Measurements from ENCODE around the gene ARHGEF4. TPM values are rescaled to one million over a fixed set of nuclear protein-coding genes. Genes with fewer than 3 reads are reported as not detected.

Gene ARHGEF4
- total RNA-seq, 1 experiment from 2014 or later = 0.06 TPM

DNA sequence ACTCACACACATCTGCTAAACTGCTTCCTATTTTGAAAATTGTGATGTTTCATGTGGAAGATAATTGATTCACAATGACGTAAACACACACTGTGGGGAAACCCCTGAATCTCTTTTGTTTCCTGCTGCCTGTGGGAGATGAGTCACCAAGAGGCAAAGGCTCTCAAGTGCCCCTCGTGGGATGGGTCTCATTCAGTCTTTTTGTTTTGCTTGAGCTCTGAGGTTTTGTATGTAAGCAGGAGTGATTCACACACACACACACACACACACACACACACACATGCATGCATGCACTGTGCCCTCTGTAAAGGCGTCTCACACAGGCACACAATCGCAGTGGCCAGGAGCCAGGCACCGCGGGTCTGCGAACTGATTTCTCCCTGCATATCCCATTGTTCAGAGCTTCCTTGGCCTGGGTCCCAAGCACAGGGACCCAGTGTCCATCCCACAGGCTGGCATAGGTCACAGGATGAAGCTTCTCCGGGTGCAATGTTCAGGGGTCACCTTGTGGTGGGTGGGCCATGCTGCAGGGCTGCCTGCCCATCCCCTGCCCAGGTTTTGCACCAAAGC is 12.1 kb upstream of the ARHGEF4 start:
- Histone ChIP-seq H3K27me3 (peaks cover 13% of the 10 kb centered on the region; the same call in 1 of the 2 replicates), H3K9me3 (replicated peaks) (no peaks in the 10 kb centered on the region), H3K36me3 (no peaks in the 10 kb centered on the region), H3K4me3 (no peak overlapping the region), H3K4me1 (no peaks in the 10 kb centered on the region), H3K27ac (no peak overlapping the region)
- DNase-seq = peak; percentile 19 to 23

DNA sequence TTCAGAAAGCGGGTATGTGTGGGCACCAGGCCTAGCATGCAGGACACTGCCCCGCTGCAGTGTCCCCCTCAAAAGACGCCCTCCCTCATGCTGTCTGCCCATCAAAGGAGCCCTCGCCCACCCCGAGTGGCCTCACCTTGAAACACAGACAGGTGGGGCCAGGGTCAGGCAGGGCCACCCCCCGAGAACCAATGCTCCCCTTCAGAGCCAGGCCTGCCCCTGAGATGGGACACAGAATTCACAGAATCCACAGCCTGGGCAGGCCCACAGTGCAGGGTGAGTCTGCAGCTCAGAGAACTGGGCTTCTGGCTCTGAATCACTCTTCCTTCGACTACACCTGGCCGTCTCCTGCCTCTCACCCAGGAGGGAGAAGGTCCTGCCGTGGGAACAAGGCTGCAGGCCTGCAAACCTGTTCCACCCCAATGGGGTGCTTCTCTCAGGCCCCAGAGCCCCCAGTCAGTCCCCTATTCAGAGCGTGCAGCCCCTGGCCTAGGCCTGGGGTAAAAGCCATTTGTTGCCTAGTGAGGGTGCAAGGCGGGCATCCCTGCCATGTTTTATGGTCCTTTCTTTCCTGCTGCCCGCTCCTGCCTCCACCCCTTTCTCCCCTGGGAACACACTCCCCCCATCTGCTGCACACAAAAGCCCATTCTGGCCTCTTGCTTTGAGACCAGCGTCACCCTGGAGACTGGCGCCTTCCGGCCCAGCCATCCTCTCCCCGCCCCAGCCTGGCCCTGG is 11.3 kb upstream of the ARHGEF4 start:
- no peak overlapping the region for H3K27ac ChIP-seq
- H3K9me3 ChIP-seq (replicated peaks) = no peaks in the 10 kb centered on the region
- no peaks in the 10 kb centered on the region for H3K36me3 ChIP-seq
- no peaks in the 10 kb centered on the region for H3K4me1 ChIP-seq
- no peak overlapping the region for H3K4me3 ChIP-seq
- DNase-seq = no peak
- 0 out of 2 replicates have a peak, but pooled peaks cover 6% of the 10 kb centered on the region for H3K27me3 ChIP-seq

DNA sequence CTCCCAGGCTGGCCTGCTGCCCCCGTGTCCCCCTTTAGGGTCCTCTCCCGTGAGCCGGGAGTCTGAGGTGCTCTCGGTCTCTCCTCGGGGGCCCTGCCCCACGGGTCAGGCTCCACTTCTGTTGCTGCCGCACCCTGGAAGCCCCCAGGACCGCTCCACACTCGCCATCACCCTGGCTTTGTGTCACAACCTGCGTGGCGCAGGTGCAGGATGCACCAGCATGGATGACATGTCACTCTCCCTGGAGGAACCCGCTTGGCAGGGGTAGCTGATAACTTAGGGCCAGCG is 10.8 kb upstream of the ARHGEF4 start:
- DNase-seq = no peak
- Histone ChIP-seq H3K27me3 (0 out of 2 replicates have a peak, but pooled peaks cover 6% of the 10 kb centered on the region), H3K4me3 (no peak overlapping the region), H3K36me3 (no peaks in the 10 kb centered on the region), H3K4me1 (no peaks in the 10 kb centered on the region), H3K27ac (no peak overlapping the region), H3K9me3 (replicated peaks) (no peaks in the 10 kb centered on the region)

DNA sequence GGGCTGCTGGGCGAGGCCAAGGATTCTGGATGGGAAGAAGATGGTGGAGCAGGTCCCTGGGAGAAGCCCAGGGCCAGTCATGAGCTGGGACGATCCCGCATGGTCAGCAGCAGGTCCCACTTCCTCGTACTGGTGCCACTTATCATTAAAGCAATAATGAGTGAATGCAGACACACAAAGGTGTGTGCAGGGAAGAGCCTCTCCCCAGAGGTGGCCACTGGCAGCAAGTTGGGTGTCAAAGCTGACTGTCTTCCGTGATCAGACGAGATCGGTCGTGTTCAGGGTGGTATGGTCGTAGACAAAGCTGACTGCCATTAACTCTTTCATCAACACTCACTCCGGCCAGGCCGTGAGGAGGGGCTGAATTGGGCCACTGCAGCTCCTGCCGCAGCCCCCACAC is 10.3 kb upstream of the ARHGEF4 start:
- Histone ChIP-seq H3K4me1 (no peaks in the 10 kb centered on the region), H3K4me3 (no peak overlapping the region), H3K27me3 (0 out of 2 replicates have a peak, but pooled peaks cover 6% of the 10 kb centered on the region), H3K9me3 (replicated peaks) (no peaks in the 10 kb centered on the region), H3K27ac (no peak overlapping the region), H3K36me3 (no peaks in the 10 kb centered on the region)
- no peak for DNase-seq

DNA sequence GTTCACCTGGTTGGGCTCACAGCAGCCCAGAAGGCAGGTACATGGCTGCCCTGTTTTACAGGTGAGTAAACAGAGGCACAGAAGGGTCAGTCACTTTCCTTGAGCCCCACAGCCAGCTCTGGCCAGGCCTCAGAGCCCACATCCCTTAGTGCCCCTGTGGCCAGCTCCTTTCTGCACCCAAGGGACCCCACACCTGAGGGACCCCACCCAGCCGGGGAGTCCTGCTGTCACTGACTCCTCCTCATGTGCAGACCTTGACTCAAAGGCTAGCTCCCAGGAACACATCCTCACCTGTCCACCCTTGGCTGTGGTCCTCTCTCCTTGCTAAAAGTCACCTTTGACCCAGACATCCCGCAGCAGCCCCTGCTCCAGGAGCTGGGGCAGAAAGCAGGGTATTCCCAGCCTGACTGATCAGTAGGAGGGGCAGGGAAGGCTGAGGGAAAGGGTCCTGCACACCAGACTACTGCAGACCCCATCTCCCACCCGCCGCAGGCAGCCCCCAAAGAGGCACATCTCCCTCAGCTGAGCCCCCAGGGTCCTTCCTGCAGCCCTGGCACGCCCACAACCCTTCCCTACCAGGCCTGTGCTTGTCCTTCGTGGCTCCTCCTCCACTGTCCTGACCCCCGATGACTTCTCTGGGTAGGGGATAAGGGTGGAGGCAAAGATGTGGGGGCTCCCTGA is 9.8 kb upstream of the ARHGEF4 start:
- H3K4me1 ChIP-seq = no peaks in the 10 kb centered on the region
- H3K27me3 ChIP-seq = 0 out of 2 replicates have a peak, but pooled peaks cover 6% of the 10 kb centered on the region
- DNase-seq = no peak
- H3K27ac ChIP-seq = no peak overlapping the region
- no peaks in the 10 kb centered on the region for H3K36me3 ChIP-seq
- H3K4me3 ChIP-seq = no peak overlapping the region
- H3K9me3 ChIP-seq (replicated peaks) = no peaks in the 10 kb centered on the region

DNA sequence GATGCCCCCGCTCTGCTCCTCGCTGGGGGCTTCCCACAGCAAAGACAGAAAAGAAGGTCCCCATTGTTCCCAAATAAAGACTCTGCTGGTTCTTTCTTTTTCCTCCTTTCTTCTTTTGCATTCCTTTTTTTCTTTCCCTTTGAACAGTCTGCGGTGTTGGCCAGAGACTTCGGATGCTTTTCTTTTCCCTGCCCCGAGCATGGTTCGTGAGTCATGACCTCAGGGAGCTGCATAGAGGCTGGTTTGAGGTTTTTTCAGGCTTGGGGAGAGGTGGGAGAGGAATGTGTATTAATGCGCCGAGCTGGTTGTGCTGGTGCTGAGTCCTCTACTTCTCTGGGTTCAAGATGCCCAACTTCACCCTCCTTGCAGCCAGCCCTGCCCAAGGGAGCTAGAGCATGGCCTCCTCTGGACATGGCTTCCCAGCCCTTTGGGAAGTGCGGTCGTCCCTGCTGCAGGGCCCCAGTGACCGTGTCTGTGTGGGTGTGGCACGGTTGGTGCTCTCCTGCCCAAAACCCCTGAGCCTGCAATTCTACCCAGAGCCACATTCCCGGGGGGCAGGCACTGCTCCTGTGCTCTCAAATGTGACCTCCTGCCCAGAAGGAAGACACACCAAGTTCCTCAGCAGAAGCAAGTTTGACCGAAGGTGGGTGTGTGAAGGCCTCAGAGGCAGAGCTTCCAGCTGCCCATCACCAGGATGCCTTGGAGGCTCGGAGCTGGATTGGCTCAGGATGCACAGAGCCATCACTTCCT is 9.0 kb upstream of the ARHGEF4 start:
- 0 out of 2 replicates have a peak, but pooled peaks cover 6% of the 10 kb centered on the region for H3K27me3 ChIP-seq
- H3K4me1 ChIP-seq = no peaks in the 10 kb centered on the region
- no peaks in the 10 kb centered on the region for H3K9me3 ChIP-seq (replicated peaks)
- DNase-seq = no peak
- H3K36me3 ChIP-seq = no peaks in the 10 kb centered on the region
- H3K4me3 ChIP-seq = no peak overlapping the region
- no peak overlapping the region for H3K27ac ChIP-seq

DNA sequence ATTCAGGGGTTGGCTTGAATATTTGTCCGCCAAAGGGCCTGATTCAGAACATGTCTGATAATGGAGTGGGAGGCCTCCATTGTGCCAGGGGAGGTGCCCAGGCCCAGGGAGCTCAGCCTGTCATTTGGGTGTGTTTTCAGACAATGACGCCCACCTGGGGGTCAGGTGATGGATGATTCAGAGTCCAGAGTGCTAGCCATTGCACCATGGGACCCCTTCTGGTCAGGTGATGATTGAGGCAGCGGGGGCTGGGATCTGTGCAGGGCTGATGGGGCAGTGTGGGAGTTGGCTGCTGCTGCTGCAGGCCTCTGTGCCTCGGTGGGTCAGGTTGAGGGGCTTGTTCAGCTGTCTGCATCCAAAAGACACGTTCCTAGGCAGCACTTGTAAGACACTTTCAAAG is 8.3 kb upstream of the ARHGEF4 start:
- Histone ChIP-seq H3K4me3 (no peak overlapping the region), H3K27me3 (0 out of 2 replicates have a peak, but pooled peaks cover 6% of the 10 kb centered on the region), H3K36me3 (no peaks in the 10 kb centered on the region), H3K4me1 (no peaks in the 10 kb centered on the region; the same call in 1 of the 2 replicates), H3K27ac (no peak overlapping the region), H3K9me3 (replicated peaks) (no peaks in the 10 kb centered on the region)
- no peak for DNase-seq

DNA sequence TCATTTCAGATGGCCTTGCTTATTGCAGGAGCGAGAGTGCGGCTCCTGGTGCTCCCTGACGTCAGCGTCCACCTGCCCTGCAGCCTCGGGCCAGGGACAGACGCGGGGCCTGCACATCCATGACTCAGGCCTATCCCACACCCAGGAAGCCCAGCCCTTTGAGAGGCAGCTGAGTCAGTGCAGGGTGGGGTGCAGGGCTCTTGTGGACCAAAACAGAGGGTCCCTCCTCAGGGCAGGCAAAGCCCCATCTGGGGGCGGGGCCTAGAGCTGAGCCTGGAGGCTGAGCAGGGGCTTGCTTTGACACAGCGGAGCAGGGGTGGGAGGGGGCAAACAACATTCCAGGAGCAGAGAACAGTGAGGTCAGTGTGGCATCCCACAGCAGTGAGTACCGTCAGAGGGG is 7.7 kb upstream of the ARHGEF4 start:
- H3K27ac ChIP-seq = no peak overlapping the region
- H3K4me1 ChIP-seq = no peaks in the 10 kb centered on the region; the same call in 1 of the 2 replicates
- 0 out of 2 replicates have a peak, but pooled peaks cover 6% of the 10 kb centered on the region for H3K27me3 ChIP-seq
- no peak overlapping the region for H3K4me3 ChIP-seq
- DNase-seq = no peak
- H3K36me3 ChIP-seq = no peaks in the 10 kb centered on the region
- no peaks in the 10 kb centered on the region for H3K9me3 ChIP-seq (replicated peaks)

DNA sequence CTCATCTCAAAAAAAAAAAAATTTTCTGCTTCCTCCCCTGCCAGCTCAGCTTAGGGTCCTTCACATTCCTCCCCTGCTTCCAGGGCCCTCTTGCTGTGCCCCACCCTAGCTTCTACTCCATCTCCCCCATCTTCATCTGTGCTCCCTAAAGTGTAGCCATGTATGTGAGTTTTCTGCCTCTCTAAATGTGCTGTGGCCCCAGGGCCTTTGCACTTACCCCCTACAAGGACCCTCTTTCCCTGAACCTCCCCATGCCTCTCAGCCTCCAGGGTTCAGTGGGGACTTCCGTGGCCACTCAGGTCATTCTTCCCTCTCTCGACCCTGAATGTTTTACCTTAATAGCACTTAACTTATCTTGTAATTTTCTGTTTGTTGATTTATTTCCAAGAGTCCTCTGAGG is 6.2 kb upstream of the ARHGEF4 start:
- H3K4me1 ChIP-seq = peaks cover 3% of the 10 kb centered on the region; the same call in 1 of the 2 replicates
- H3K36me3 ChIP-seq = no peaks in the 10 kb centered on the region
- 0 out of 2 replicates have a peak, but pooled peaks cover 6% of the 10 kb centered on the region for H3K27me3 ChIP-seq
- no peaks in the 10 kb centered on the region for H3K9me3 ChIP-seq (replicated peaks)
- DNase-seq = no peak
- H3K4me3 ChIP-seq = no peak overlapping the region
- H3K27ac ChIP-seq = no peak overlapping the region

DNA sequence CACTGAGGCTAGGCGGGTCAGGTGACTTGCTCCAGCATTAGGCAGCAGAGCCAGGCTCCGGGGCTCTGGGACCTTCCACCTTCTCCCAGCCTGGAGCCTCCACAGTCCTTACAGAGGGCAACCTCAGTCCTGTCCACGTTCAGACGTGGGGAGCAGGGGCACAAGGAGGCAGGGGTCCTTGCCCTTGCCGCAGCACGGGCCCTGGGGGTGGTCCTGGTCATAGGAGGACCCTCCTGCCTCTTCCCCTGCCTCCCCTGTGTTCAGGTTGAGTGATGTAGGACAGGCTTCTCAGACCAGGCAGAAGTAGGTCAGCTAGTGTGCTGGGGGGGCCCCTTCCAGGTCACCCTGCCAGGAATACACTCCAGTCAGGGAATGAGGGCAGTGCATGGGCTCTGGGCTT is 5.4 kb upstream of the ARHGEF4 start:
- H3K4me1 ChIP-seq = peaks cover 3% of the 10 kb centered on the region; the same call in 1 of the 2 replicates
- no peak for DNase-seq
- H3K27ac ChIP-seq = no peak overlapping the region

DNA sequence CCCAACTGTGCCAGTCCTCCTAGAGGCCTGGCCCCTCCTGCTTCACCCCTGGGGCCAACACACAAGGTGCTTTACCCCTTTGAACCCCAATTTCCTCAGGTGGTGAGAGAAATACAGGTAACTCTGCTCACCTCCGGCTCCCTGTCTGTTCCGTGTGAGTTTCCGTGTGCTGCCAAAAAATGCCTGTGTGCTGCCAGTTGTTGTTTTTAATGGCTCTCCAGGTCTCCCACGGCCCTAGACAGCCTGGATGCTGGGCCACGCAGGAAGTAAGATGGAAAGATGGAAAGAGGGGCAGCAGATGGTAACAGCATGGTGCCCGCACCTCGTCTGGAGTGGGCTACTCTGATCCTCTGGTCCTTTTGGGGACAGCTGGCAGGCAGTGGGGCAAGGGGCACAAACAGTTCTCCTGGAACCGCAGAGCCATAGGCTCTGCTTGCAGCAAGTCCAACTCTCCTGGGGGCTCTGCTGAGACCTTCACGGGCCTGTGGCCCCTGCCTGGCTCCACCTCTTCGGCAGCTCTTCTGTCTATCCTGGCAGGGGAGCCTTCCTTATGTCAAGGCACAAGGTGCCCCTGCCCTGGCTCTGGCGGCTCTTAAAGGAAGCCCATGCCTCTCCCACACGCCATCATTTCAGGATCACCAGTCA is 4.3 kb upstream of the ARHGEF4 start:
- DNase-seq = no peak
- Histone ChIP-seq H3K36me3 (no peaks in the 10 kb centered on the region), H3K9me3 (replicated peaks) (no peaks in the 10 kb centered on the region), H3K27me3 (no peaks in the 10 kb centered on the region), H3K4me3 (no peak overlapping the region), H3K27ac (no peak overlapping the region), H3K4me1 (peaks cover 3% of the 10 kb centered on the region; the same call in 1 of the 2 replicates)

More for the DNA sequence above, 5.4 kb upstream of the ARHGEF4 start:
- Histone ChIP-seq H3K36me3 (no peaks in the 10 kb centered on the region), H3K4me3 (no peak overlapping the region), H3K27me3 (0 out of 2 replicates have a peak, but pooled peaks cover 6% of the 10 kb centered on the region), H3K9me3 (replicated peaks) (no peaks in the 10 kb centered on the region)

DNA sequence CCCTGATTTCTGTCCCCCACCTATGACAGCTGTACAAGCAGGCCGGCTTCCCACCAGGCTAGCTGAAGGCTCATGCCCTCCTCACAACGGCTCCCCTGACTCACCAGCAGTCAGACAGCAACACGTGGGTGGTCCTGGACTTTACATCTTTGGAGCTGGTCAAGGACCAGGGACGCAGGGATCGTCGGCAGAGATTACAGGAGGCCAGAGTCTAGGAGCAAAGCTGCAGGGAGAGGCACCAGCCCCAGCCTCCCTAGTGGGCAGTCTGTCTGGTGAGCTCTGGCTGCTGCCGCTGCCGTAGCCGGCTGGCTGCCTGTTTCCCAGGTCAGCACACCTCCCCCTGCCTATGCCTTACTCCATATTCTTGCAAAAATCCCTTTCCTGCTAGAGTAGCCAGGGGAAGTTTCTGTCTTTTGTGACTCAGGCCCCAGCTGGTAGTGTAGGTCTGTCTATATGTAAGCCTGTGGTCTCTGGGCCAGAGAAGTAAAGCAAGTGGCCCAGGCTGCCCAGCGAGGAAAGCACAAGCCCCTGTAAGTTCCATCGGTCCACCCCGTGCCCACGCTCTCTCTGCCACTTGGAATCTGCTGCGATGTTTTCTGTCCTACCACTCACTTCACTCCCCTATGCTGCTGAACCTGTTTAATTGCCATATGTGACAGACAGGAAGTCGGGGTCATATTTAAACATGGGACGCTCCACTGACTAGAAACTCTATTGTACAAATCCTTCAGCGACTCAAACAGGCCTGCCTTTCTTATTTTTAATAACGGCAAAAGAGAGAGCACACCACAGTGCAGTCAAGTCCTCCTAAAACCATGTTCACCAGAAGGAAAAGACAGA is 2.4 kb upstream of the ARHGEF4 start:
- Histone ChIP-seq H3K4me1 (peaks cover 3% of the 10 kb centered on the region; the same call in 1 of the 2 replicates), H3K9me3 (replicated peaks) (no peaks in the 10 kb centered on the region), H3K4me3 (no peak overlapping the region)

DNA sequence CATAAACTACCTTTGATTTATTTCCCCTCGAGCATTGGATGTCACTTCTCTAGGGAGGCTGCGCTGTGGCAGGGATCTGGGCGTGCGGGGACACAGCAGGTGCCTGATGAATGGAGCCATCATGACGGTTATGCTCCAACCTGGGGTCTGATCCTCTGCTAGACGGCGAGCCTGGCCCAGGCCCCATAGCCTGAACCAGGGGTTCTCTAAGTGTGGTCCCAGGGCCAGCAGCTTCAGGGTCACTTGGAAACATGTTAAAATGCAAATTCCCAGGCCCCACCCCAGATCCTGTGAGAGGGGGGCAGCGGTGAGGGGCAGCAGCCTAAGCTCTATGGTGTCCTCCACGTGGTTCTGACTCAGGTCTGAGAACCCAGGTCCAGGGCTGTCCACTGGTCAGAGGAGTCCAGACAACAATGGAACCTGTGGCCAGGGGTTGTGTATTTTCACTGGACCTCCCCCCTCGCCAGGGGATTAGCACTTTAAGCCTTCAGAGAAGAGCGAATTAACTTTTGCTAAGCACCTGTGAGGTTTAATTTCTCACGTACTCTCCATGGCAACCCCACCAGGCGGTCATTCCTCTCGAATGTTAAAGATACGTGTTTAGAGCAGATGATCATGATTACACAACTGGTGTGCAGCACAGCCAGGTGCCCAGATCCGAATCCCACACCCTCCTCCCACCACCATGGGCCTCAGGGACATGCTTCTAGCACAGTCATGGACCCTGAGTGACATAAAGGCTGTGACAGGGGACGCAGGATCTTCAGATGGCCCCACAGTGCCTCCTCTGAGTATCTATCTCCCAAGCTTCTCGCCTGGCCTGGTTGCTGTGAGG is 1.6 kb upstream of the ARHGEF4 start:
- no peaks in the 10 kb centered on the region for H3K36me3 ChIP-seq

More for the DNA sequence above, 2.4 kb upstream of the ARHGEF4 start:
- H3K27me3 ChIP-seq = no peaks in the 10 kb centered on the region
- peak; percentile 72 to 74 for DNase-seq
- H3K36me3 ChIP-seq = no peaks in the 10 kb centered on the region
- H3K27ac ChIP-seq = no peak overlapping the region

More for the DNA sequence above, 1.6 kb upstream of the ARHGEF4 start:
- no peak overlapping the region for H3K4me3 ChIP-seq
- no peaks in the 10 kb centered on the region for H3K27me3 ChIP-seq
- H3K4me1 ChIP-seq = peaks cover 3% of the 10 kb centered on the region; the same call in 1 of the 2 replicates
- DNase-seq = no peak
- H3K9me3 ChIP-seq (replicated peaks) = no peaks in the 10 kb centered on the region
- no peak overlapping the region for H3K27ac ChIP-seq

Data from SJCRH30 (cell line).